ENCODE results near the gene THSD4. TPM values are rescaled to one million over a fixed set of nuclear protein-coding genes. Genes with fewer than 3 reads are reported as not detected.

The THSD4 gene
- total RNA-seq, 1 experiment from 2014 or later = 29.3 TPM

DNA sequence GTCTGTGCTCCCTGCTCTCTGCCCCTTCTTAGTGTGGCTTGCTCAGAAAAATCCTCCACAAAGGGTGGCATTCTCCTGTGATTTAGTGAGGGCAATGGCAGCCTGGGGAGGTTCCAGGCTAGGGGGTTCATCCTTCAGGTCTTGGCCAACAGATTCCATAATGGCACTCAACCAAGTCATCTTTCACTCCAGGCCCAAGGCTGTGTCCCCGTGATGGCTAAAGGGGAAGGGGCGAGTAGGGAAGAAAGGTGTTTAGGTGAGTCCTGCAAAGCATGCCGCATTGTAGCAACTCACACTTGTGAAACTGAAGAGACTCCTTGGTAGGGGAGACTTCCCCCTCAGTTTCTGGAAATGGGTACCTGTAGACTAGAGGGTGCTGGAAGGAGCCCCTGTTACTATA lies 105.6 kb downstream of the THSD4 start:
- Histone ChIP-seq H3F3A (ENCODE audit: insufficient read depth, low read depth) (no peaks in the 10 kb centered on the region), H3K27me3 (ENCODE audit: insufficient read depth, low read depth) (no peaks in the 10 kb centered on the region), H3K27ac (no peak overlapping the region), H3K4me2 (no peak overlapping the region), H3K9me3 (ENCODE audit: insufficient read depth, low read depth) (no peaks in the 10 kb centered on the region), H3K36me3 (ENCODE audit: low read depth) (no peaks in the 10 kb centered on the region), H3K79me2 (ENCODE audit: low read depth) (no peaks in the 10 kb centered on the region), H3K4me1 (replicated peaks; ENCODE audit: insufficient read depth) (no peaks in the 10 kb centered on the region), H2AFZ (no peak overlapping the region), H3K4me3 (no peak overlapping the region), H3K9me2 (ENCODE audit: insufficient read depth) (no peaks in the 10 kb centered on the region), H4K20me1 (ENCODE audit: insufficient read depth) (no peaks in the 10 kb centered on the region)
- ChIA-PET CTCF (no interaction called here), POLR2A (ENCODE audit: unreplicated experiment) (no interaction called here)
- BruUV-seq (replicated peaks) = no TSS peak
- intact Hi-C loops (cut with micrococcal nuclease; ENCODE audit: unreplicated experiment) = no loop called here
- DNase-seq = no peak
- no peak for TF ChIP-seq CTCF (conservative IDR thresholded peaks at IDR 0.05)

GRCh38 chr15:71221417-71221816 lies 106.1 kb downstream of the THSD4 start:
- H3K36me3 ChIP-seq (ENCODE audit: low read depth) = no peaks in the 10 kb centered on the region
- intact Hi-C loops (cut with micrococcal nuclease; ENCODE audit: unreplicated experiment) = no loop called here
- H4K20me1 ChIP-seq (ENCODE audit: insufficient read depth) = no peaks in the 10 kb centered on the region
- H3K79me2 ChIP-seq (ENCODE audit: low read depth) = no peaks in the 10 kb centered on the region
- no peak for DNase-seq
- no peaks in the 10 kb centered on the region for H3F3A ChIP-seq (ENCODE audit: insufficient read depth, low read depth)
- H3K27me3 ChIP-seq (ENCODE audit: insufficient read depth, low read depth) = no peaks in the 10 kb centered on the region
- CTCF ChIA-PET = no interaction called here
- no peaks in the 10 kb centered on the region for H3K9me2 ChIP-seq (ENCODE audit: insufficient read depth)
- no peak overlapping the region for H3K4me3 ChIP-seq
- TF ChIP-seq CTCF (conservative IDR thresholded peaks at IDR 0.05) = no peak
- TF ChIP-seq EZH2 (IDR thresholded peaks at IDR 0.05; ENCODE audit: low read depth) = no peak
- no peak overlapping the region for H2AFZ ChIP-seq
- no peaks in the 10 kb centered on the region for H3K4me1 ChIP-seq (replicated peaks; ENCODE audit: insufficient read depth)
- H3K9me3 ChIP-seq (ENCODE audit: insufficient read depth, low read depth) = no peaks in the 10 kb centered on the region
- no peak overlapping the region for H3K27ac ChIP-seq
- POLR2A ChIA-PET (ENCODE audit: unreplicated experiment) = no interaction called here
- BruUV-seq (replicated peaks) = no TSS peak
- H3K4me2 ChIP-seq = no peak overlapping the region

- H2AFZ ChIP-seq = no peak overlapping the region
- no peaks in the 10 kb centered on the region for H3K27me3 ChIP-seq (ENCODE audit: insufficient read depth, low read depth)
- ChIA-PET CTCF (no interaction called here), POLR2A (ENCODE audit: unreplicated experiment) (no interaction called here)
- TF ChIP-seq EZH2 (IDR thresholded peaks at IDR 0.05; ENCODE audit: low read depth) = no peak
- no peak for TF ChIP-seq CTCF (conservative IDR thresholded peaks at IDR 0.05)
- DNase-seq = no peak
- no peak overlapping the region for H3K27ac ChIP-seq
- BruUV-seq (replicated peaks) = no TSS peak
- H3K79me2 ChIP-seq (ENCODE audit: low read depth) = no peaks in the 10 kb centered on the region
- H3F3A ChIP-seq (ENCODE audit: insufficient read depth, low read depth) = no peaks in the 10 kb centered on the region
- H3K4me1 ChIP-seq (replicated peaks; ENCODE audit: insufficient read depth) = no peaks in the 10 kb centered on the region
- H3K4me2 ChIP-seq = no peak overlapping the region
- H3K9me2 ChIP-seq (ENCODE audit: insufficient read depth) = no peaks in the 10 kb centered on the region
- H3K9me3 ChIP-seq (ENCODE audit: insufficient read depth, low read depth) = no peaks in the 10 kb centered on the region
- H3K4me3 ChIP-seq = no peak overlapping the region
- no peaks in the 10 kb centered on the region for H3K36me3 ChIP-seq (ENCODE audit: low read depth)
- intact Hi-C loops (cut with micrococcal nuclease; ENCODE audit: unreplicated experiment) = no loop called here
- no peaks in the 10 kb centered on the region for H4K20me1 ChIP-seq (ENCODE audit: insufficient read depth)
These were observed 108.2 kb downstream of the THSD4 start for GRCh38 chr15:71223516-71223915.
